NCI-H510A (cell line): ENCODE results near the gene DNAJA1.
A peak's percentile ranks its signal among the peaks of the same experiment; 100 is the strongest.

Experiments
- DNase-seq: peaks from one replicate; lab custom pipeline; 2025; lab: John Stamatoyannopoulos, UW

Gene DNAJA1

DNA sequence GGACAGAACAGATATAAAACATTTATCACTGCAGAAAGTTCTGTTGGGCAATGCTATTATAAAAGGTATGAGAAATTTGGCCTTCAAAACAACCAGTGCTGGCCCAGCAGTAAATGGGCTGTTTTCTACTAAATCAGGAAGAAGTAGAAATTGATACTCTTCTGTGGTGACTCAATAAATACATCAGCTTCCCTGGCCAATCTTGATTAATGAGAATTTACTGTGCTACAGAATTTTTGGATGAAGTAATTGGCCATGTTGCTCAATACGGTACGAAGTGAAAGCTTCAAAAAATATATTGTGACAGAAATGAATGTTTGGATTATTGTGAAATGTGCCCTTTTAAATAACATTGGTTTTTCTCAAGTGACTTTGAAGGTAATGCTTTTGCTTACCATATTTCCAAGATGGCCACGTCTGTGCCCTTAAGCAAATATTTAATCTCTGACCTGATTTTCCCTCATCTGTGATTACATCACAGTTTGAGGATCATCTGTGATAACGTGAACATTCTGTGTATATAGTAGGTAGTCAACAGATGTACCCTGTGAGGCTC is 4.2 kb downstream of the DNAJA1 start:
- no peak for DNase-seq

DNA sequence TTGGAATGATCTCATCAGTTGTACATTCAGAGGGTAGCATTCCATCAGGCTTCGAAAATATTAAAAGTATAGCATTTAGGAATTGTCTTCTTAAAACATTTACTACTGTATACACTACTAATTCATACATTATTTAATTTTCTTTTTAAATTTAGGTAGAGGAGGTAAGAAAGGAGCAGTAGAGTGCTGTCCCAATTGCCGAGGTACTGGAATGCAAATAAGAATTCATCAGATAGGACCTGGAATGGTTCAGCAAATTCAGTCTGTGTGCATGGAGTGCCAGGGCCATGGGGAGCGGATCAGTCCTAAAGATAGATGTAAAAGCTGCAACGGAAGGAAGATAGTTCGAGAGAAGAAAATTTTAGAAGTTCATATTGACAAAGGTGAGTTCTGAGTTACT is 5.2 kb downstream of the DNAJA1 start:
- no peak for DNase-seq

DNA sequence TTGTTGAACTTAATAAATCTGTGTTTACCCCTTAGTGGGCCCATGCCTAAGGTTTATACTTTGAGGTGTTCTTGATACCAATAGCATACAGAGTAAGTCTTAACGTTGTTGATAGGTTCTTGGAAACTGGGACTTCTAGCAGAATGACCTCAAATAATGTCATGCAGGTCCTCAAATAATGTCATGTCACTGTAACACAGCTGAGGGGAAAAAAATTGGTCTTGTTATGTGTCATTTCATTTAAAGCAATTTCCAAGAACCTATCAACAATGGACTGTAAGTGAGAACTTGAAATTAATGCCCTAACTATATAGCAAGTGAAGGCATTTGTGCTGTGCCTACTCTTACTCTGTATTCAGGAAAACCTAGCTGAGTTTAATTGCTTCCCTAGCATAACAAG is 7.2 kb downstream of the DNAJA1 start:
- DNase-seq: no peak

GRCh38 chr9:33032865-33033264 is 7.8 kb downstream of the DNAJA1 start:
- no peak for DNase-seq

- DNase-seq: no peak
Measured at GRCh38 chr9:33040792-33041431, 15.8 kb downstream of the DNAJA1 start.

DNA sequence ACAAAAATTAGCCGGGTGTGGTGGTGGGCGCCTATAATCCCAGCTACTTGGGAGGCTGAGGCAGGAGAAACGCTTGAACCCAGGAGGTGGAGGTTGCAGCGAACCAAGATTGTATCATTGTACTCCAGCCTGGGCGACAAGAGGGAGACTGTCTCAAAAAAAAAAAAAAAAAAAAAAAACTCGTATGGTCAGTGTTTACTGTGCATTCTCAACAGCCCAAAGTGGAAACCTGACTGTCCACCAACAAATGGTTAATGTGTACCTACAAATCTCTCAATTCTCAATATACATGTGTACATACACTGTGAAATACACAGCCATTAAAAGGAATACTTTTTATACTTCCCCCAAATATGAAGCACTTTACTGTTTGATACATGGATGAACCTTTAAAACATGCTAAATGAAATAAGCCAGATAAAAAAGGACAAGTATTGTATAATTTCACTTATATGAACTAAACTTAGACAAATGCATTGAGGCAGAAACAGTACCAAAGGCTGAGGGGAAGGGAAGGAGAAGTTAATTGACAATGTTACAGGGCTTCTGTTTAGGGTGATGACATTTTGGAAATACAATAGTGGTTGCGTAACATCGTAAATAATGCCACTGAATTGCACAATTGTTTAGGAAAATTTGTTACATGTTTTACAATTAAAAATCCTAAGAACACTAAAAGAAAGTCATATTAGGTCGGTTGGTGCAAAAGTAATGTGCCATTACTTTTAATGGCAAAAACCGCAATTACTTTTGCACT is 16.5 kb downstream of the DNAJA1 start:
- DNase-seq: no peak

- no peak for DNase-seq
Measured at GRCh38 chr9:33042473-33042872, 17.4 kb downstream of the DNAJA1 start.

- no peak for DNase-seq
Measured at GRCh38 chr9:33043671-33044070, 18.6 kb downstream of the DNAJA1 start.

DNA sequence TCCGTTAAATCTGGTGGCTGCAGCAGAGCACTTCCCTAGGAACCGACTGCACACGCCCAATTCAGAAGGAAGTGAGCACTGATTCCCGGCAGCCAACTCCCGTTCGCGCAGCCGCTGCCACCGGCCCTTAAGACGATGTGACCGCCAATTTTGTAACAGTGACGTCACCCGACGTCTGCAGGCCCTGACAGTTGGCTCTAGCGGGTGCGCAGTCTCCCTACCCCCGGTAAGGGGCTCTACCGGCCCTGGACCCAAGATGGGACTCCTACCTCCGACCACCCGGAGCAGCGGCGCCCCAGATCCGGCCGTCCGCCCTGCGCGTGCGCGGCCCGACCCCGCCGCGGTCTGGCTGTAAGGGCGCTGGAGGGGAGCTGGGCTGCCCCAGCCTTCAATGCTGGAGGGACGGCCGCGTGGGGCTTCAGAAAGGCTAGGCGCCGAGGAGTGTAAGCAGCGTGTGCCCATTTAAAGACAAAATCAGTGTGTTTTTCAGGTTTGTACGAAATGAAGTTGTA is 19.1 kb downstream of the DNAJA1 start:
- peak; percentile 66 for DNase-seq

- no peak for DNase-seq
Measured at GRCh38 chr9:33044677-33045282, 19.7 kb downstream of the DNAJA1 start.

DNA sequence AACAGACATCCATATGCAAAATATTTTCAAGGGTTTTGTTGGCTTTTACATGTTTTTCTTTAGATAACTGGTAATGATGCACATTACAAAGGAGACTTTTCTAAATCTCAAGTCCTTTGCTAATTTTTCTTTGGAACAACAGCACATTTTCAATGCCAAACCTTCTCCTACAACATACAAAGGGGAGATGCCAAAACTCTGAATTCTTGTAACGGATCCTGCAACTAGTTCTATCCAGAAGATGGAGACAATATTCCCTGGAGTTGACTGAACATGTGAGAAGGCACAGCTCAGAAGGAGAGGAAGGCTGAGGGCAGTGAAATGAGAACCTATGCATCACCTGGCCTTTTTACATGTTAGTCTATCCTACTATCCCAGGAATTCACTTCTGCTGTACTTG is 21.0 kb downstream of the DNAJA1 start:
- DNase-seq: no peak

- no peak for DNase-seq
Measured at GRCh38 chr9:33048054-33048465, 23.0 kb downstream of the DNAJA1 start.

DNA sequence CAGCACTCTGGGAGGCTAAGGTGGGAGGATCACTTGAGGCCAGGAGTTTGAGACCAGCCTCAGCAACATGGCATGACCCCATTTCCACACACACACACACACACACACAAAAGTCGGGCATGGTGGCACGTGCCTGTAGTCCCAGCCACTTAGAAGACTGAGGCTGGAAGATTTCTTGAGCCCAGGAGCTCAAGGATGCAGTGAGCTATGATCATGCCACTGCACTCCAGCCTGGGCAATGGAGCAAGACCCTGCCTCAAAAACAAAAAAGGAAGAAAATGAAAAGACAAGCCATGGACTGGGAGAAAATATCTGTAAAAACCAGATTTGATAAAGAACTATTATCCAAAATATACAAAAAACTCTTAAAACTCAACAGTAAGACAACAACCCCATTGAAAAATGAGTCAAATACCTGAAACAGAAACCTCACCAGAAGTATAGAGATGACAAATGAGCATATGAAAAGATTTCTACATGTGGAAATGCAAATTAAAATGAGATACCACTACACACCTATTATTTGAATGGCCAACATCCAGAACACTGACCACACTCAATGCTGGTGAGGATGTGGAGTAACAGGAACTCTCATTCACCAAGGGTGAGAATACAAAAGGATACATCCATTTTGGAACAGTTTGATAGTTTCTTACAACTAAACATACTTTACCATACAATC is 24.7 kb downstream of the DNAJA1 start:
- no peak for DNase-seq

DNA sequence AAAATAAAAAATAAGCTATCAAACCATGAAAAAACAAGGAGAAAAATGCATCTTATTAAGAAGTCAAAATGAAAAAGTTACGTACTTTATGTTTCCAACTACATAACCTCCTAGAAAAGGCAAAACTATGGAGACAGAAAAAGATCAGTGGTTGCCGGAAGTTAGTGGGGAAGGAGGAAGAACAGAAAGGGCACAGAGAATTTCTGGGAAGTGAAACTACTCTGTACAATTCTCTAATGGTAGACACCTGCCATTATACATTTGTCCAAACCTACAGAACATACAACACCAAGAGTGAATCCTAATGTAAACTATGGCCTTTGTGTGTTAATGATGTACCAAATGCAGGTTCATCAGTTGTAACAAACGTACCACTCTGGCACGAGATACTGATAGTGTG is 26.1 kb downstream of the DNAJA1 start:
- DNase-seq: no peak

- no peak for DNase-seq
Measured at GRCh38 chr9:33065157-33066076, 40.3 kb downstream of the DNAJA1 start.

- no peak for DNase-seq
Measured at GRCh38 chr9:33068991-33069390, 43.9 kb downstream of the DNAJA1 start.

DNA sequence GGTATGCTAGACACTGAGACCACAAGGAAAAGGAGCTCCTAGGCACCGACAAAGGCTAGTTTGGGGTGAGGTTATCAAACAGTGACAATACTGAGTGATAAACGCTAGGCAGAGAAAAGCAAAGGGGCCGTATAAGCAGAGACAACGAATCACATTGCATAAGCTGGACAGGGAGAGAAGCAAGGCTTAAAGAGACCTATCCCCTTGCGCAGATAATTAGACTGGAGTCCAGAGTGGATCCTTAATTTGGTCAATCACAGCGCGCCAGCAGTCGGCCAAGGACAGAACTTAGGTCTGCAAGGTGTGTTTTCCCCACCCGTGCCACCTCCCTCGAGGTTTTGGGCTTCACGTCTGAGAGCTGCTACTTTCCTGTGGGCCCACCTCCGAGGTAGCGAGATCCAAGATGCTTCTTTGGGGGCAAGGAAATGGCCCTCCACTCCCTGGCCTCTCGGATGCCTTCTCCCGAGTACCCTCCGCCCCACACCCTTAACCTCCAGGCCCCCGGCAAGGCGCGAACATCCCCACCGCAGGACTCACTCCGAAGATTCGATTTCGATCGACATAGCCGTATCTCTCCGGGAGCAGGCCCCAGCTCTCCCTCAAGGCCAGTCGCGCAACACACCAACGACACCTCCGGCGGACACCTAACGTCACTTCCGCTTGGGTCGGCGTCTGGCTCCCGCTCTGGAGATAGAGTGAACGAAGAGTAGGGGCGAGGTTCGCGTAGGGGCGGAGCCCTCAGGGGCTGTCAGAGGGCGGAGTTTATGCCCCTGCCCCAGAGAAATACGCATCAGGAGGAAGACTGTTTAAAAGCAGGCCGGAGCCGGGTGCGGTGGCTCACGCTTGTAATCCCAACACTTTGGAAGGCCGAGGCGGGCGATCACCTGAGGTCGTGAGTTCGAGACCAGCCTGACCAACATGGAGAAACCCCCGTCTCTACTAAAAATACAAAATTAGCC is 51.3 kb downstream of the DNAJA1 start, which contains the start of gene SMU1:
Gene SMU1, minus strand, starts transcription at position 629 of the 959 bp plus-strand sequence. Its CDS starts 66 bp downstream, at position 563.
- peak; percentile 85 for DNase-seq

DNA sequence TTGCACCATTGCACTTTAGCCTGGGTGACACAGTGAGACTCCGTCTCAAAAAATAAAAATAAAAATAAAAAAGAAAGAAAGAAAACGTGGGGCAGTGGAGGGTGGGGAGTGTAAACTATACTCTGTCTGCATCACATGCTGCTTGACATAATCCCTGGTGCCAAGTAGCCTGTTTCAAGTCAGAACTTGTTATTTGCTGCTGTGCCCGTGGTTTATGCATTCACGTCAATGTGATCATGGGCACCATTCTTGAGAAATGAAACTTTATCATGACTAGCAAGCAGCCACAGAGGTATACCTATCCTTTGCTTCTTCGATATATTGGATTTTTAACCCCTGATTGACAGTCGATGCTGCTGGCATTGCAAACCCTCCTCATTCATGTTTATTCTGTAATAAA is 55.5 kb downstream of the DNAJA1 start:
- DNase-seq: no peak

DNA sequence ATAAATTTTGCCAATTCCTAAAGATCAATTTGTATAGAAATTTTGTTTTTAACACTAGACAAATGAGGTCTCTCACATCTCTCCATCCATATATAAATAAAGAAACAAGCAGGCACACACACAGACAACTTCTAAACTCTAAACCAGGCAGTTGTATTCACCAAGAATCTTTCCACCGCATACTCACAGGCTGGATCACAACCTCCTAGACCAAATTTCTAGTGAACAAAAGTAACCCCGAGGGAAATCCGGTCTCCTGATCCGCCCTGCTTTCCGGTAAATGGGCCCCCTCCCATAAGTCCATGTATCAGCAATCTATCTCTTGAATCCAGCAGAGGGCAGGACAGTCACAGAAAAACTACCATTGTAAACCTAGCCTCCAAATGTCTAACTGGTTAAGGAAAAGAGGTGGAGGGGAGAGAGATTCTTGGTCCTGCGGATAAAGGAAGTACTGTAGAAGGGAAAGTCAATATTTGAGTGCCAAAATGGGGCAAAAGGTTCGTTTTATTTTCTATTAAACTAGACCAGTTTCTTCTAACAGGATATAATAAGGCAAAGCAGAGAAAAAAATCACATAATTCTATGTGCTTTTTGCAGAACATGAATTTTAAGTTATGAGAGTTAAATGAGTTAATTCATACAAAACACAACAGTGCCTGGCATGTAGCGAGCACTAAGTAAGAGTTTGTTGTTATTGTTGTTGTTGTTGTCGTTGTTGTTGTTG is 56.2 kb downstream of the DNAJA1 start:
- DNase-seq: peak; percentile 43
